Large intestine (tissue), 3 donors: ENCODE measurements around the gene FARS2. TPM values are rescaled to one million over a fixed set of nuclear protein-coding genes. Genes with fewer than 3 reads are reported as not detected.
"Not testable (repeated sequence)": the region's sequence is repeated elsewhere in the genome, so short reads cannot be mapped to it uniquely, and the experiment has no call there.

Source experiments
- DNase-seq, 2 donors: peaks; one replicate each; pipeline versions ENCODE4 v3.0.0 to v3.0.0-alpha.2; 2013
- H3K27ac ChIP-seq: one replicate; pipeline ENCODE4 v1.5.1; 2013; ENCODE audit warnings: low read length
- H3K27me3 ChIP-seq: 2 replicates; pipeline ENCODE4 v1.6.1; 2013; ENCODE audit warnings: low read length; ENCODE audit not compliant: control insufficient read depth, insufficient read depth
- H3K36me3 ChIP-seq: 2 replicates; pipeline ENCODE4 v1.6.1; 2013; ENCODE audit warnings: low read length; ENCODE audit not compliant: control insufficient read depth, insufficient read depth
- H3K4me1 ChIP-seq: one replicate; pipeline ENCODE4 v1.6.1; 2013; ENCODE audit warnings: low read length; ENCODE audit not compliant: control insufficient read depth, insufficient read depth
- H3K4me3 ChIP-seq: one replicate; pipeline ENCODE4 v1.5.1; 2013; ENCODE audit warnings: low read length
- H3K9me3 ChIP-seq: one replicate; pipeline ENCODE4 v1.6.1; 2013; ENCODE audit warnings: mild to moderate bottlenecking, low read depth, low read length, moderate library complexity; ENCODE audit not compliant: control insufficient read depth
- WGBS: methylation state at CpG from one replicate; pipeline ENCODE4 v1.1.5; 2013; ENCODE audit warnings: low lambda C conversion rate; ENCODE audit not compliant: insufficient coverage; 5-methylcytosine and 5-hydroxymethylcytosine counted together
- polyA plus RNA-seq: library from polyadenylated mRNA; unstranded; fragments of 120-200 nt; gene quantifications from one replicate; pipeline ENCODE4 v1.2.1, GENCODE V29; 2013

FARS2 gene
- polyA plus RNA-seq, 1 donor, result 14.3 TPM

DNA sequence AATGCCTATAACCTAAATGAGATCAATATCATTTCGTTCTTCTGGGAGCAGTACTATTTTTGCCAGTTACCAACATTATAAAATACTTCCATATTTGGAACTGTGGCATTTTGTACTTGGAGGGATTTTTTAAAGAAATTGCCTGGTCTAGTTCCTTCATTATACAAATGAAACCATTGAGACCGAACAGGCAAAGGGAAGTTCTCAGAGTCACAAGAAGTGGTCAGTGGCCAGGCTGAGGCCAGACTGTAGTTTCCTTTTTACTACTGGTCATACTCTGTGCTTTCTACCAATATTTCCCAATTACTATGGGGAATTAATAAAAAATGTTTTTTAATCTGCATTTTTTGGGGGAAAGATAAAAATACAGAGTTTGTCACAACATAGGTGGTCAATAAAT is 413.4 kb downstream of the FARS2 start:
- DNase-seq, result no peak
- no peak overlapping the region for H3K27ac ChIP-seq
- no peaks in the 10 kb centered on the region for H3K4me1 ChIP-seq
- no CpG with 5 or more reads among the region's 2 CpGs for WGBS
- no peak overlapping the region for H3K4me3 ChIP-seq
- H3K27me3 ChIP-seq, result no peaks in the 10 kb centered on the region
- no peaks in the 10 kb centered on the region for H3K9me3 ChIP-seq
- no peaks in the 10 kb centered on the region for H3K36me3 ChIP-seq

DNA sequence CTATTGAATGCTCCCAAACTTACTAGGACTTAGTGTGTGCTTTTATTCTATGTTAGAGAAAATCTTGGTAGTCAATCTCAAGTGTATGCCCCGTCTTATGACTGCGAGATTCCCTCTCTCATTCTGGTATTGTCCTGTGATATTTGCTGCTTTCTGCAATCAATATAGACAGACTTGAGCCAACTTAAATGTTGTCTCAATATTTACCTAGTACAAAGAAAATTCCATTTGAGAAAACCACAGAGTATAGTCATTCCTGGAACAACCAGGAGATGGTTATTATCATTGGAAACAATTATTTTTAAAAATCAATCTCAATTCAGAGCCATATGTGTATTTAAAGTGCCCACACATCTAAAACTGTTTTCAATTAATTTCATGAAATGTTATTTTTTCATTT is 415.4 kb downstream of the FARS2 start:
- no peak for DNase-seq
- Histone ChIP-seq H3K27ac (no peak overlapping the region), H3K4me3 (no peak overlapping the region), H3K36me3 (no peaks in the 10 kb centered on the region), H3K4me1 (no peaks in the 10 kb centered on the region), H3K9me3 (no peaks in the 10 kb centered on the region), H3K27me3 (no peaks in the 10 kb centered on the region)
- WGBS, result 90% methylated on average over 2 of the region's 2 CpGs

DNA sequence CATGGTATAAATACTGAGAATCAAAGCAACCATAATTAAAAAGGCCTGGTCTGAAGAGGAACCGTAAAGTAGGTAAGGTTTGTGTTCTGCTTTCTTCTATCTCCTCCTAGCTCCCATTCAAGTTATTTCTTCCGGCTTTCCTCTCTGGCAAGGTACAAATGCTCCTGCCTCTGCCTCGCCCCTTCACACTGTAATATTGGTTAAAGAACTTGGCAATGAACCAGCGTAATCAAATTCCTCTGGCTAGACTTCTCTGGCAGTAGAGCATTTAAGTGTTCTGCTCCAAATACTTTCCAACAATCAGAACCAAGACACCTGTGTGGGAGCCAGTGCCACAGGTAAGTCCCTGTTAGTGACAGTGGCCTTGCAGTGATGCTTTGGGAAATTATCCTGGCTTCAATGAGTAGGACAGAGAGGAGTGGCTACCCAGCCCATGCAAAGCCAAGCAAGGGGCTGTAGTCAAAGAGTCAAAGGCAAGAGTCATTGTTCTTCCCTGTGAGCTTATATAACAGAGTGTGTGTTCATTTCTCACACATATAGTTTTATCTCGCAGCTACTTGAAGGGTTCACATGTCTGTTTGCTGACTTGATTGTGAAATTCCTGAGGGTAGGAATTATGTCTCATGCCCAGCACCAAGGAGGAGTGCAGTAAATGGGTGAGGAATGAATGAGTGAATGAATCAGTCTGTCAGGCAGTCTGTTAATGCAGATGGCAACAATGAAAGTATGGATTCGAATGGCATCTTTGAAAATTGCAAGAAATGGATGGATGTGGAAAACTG is 416.1 kb downstream of the FARS2 start:
- no peaks in the 10 kb centered on the region for H3K4me1 ChIP-seq
- no peaks in the 10 kb centered on the region for H3K36me3 ChIP-seq
- H3K27ac ChIP-seq, result no peak overlapping the region
- WGBS, result no CpG with 5 or more reads among the region's 6 CpGs
- no peak overlapping the region for H3K4me3 ChIP-seq
- no peaks in the 10 kb centered on the region for H3K27me3 ChIP-seq
- DNase-seq, result no peak
- H3K9me3 ChIP-seq, result no peaks in the 10 kb centered on the region

DNA sequence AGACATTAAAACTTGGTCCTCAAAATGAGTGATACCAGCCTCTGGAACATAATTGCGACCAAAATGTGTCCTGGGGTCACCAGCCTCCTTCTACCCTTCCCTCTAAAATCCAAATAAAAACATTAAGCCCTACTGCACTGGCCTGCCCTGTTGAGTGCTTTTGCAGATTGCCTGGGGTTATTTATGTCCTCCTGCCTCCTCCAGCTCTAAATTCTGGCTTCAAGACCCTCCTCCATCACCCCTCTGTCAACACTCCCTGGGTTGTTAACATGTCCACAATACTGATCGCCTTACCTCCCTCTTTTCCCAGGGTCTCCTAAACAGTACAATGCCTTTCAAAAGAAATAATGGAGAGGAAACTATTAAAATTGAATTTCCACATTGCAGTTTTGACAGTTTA is 418.0 kb downstream of the FARS2 start:
- H3K36me3 ChIP-seq, result no peaks in the 10 kb centered on the region
- 88% methylated on average over 1 of the region's 2 CpGs for WGBS
- no peak overlapping the region for H3K27ac ChIP-seq
- no peaks in the 10 kb centered on the region for H3K27me3 ChIP-seq
- no peak overlapping the region for H3K4me3 ChIP-seq
- no peaks in the 10 kb centered on the region for H3K9me3 ChIP-seq
- no peak for DNase-seq
- no peaks in the 10 kb centered on the region for H3K4me1 ChIP-seq

DNA sequence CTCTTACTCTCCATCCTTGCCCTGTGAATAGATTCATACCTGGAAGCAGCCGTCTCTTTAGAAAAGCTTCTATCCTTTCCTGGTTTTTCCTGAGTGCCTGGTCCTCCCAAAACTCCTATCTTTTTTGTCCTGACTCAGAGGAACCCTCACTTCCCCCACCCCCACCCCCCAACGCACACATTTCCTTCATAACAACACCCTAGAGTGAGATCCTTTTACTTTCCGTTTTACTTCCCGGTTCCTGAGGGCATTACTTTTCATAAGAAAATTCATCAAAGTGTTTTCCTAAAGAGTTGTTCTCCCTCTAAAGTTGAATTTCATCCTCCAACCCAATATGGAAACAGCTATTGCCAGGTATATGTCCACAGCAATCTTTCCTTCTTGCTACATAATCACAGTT is 418.4 kb downstream of the FARS2 start:
- H3K4me3 ChIP-seq, result no peak overlapping the region
- DNase-seq, result no peak
- H3K27me3 ChIP-seq, result no peaks in the 10 kb centered on the region
- no peaks in the 10 kb centered on the region for H3K36me3 ChIP-seq
- no peaks in the 10 kb centered on the region for H3K4me1 ChIP-seq
- H3K9me3 ChIP-seq, result no peaks in the 10 kb centered on the region
- H3K27ac ChIP-seq, result no peak overlapping the region
- WGBS, result 64% methylated on average over 3 of the region's 4 CpGs

DNA sequence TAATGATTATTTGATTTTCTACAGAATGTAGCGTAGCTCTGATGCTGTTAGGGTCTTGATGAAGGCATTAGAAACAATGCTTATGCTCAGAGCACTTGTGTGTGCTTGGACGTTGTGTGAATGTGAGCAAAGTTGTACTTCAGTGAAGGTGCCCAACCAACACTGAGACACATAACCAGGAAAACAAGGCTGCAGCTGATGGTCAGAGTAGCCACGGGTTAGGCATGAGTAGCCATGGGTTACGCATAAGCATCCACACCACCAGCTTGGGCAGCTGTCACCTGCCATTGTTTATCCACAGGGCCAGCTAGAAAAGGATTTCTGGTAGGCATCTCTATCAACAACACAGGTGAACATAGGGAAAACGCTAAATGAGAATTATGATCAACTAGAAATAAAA is 418.8 kb downstream of the FARS2 start:
- H3K27me3 ChIP-seq, result no peaks in the 10 kb centered on the region
- no peaks in the 10 kb centered on the region for H3K9me3 ChIP-seq
- 83% methylated on average over 1 of the region's 5 CpGs for WGBS
- H3K4me3 ChIP-seq, result no peak overlapping the region
- H3K36me3 ChIP-seq, result no peaks in the 10 kb centered on the region
- no peaks in the 10 kb centered on the region for H3K4me1 ChIP-seq
- DNase-seq, result no peak
- no peak overlapping the region for H3K27ac ChIP-seq

DNA sequence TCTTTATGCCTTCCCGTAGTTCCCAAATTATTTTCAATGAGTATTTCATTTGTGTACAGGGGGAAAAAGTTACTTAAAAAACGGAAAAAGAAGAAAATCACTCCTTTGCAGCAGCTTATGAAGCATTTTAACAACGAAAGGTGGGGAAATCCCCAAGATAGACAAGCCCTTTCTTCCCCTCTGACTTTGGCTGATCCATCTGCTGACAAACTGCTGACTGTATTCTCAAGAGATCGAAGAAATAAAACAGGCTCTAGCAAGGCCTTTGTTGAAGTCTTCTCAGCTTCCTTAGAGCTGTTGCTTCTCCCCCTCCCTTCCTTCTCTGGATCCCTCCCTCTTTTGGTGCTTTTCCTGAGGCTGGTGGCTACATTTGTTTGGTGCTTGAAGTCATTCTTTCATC is 420.2 kb downstream of the FARS2 start:
- no peak for DNase-seq
- H3K27ac ChIP-seq, result no peak overlapping the region
- no peak overlapping the region for H3K4me3 ChIP-seq
- no peaks in the 10 kb centered on the region for H3K9me3 ChIP-seq
- 100% methylated on average over 2 of the region's 4 CpGs for WGBS
- H3K4me1 ChIP-seq, result no peaks in the 10 kb centered on the region
- no peaks in the 10 kb centered on the region for H3K36me3 ChIP-seq
- no peaks in the 10 kb centered on the region for H3K27me3 ChIP-seq

DNA sequence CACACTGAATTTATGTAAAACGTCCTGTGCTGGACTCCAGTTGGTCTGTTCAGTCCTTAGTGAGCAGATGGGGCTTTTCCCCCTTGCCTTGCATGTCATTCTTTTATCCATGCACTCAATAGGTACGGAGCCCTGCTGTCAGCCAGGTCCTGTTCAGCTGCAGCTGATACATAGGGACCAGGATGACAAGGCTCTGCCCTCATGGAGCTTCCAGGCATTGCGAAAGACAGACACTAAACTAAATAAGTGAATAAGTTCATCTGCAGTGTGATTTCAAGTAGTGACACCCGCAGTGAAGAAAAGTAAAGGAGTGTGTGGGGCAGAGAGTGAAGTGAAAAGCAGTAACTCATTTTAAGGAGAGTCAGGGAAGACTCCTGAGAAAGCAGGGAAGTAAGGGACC is 421.2 kb downstream of the FARS2 start:
- Histone ChIP-seq H3K9me3 (no peaks in the 10 kb centered on the region), H3K27ac (no peak overlapping the region), H3K27me3 (no peaks in the 10 kb centered on the region), H3K36me3 (no peaks in the 10 kb centered on the region), H3K4me3 (no peak overlapping the region), H3K4me1 (no peaks in the 10 kb centered on the region)
- WGBS, result 100% methylated on average over 1 of the region's 4 CpGs
- no peak for DNase-seq

DNA sequence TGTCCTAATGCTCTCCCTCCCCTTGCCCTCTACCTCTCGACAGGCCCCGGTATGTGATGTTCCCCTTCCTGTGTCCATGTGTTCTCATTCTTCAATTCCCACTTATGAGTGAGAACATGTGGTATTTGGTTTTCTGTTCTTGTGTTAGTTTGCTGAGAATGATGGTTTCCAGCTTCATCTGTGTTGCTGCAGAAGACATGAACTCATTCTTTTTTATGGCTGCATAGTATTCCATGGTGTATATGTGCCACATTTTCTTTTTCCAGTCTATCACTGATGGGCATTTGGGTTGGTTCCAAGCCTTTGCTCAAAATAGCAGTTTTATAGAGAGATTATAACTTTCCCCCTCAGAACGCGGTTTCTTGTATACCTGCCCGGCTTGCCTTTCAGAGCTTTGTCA is 422.4 kb downstream of the FARS2 start:
- 83% methylated on average over 3 of the region's 5 CpGs for WGBS
- H3K27me3 ChIP-seq, DNase-seq, H3K4me1 ChIP-seq, H3K27ac ChIP-seq, H3K36me3 ChIP-seq, H3K9me3 ChIP-seq, H3K4me3 ChIP-seq: not testable (repeated sequence)

DNA sequence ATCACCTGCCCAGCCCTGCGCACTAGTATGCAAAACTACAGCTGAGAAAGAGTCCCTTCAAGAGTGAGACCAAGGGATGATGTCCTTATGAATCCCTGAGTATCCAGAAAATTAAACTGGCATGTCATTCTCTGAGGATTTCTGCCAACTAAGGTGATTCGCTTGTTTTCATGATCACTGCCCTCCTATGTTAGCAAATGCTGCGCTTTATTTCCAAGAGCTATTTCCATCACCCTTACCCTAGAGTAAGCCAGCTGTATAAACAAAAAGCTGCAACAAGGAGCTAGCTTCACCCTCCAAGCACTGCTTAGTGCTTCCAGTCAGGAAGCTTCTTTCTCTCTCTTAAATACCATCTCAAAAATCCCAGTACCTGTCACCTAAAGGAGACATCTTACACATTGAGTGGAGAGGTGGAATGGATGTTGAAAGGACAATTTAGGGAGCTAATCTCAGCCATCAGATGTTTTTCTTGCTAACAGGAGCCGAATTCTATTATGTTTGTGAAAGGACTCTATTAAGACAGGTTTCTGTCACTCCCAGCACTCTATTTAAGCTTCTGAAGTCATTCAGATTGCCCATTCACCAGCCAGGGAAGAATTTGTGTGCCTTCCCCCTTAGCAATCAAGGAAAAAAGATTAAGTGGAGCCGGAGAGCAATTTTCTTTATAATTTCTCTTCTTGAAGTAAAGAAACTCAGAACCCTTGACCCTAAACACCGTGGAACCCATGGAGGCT is 423.2 kb downstream of the FARS2 start:
- no CpG with 5 or more reads among the region's 6 CpGs for WGBS
- no peaks in the 10 kb centered on the region for H3K36me3 ChIP-seq
- H3K4me3 ChIP-seq, result no peak overlapping the region
- no peaks in the 10 kb centered on the region for H3K27me3 ChIP-seq
- no peak for DNase-seq
- no peaks in the 10 kb centered on the region for H3K4me1 ChIP-seq
- H3K9me3 ChIP-seq, result no peaks in the 10 kb centered on the region
- no peak overlapping the region for H3K27ac ChIP-seq
